NK-92 (cell line): ENCODE measurements around the gene ADGRA1.

Experiments
- DNase-seq: peaks from one replicate; lab custom pipeline; 2025; ENCODE audit not compliant: unreplicated experiment; lab: John Stamatoyannopoulos, UW

The ADGRA1 gene

GRCh38 chr10:133075346-133076137 is 12.2 kb upstream of the ADGRA1 start:
- DNase-seq, result no peak

- no peak for DNase-seq
These were observed 11.3 kb upstream of the ADGRA1 start for GRCh38 chr10:133076274-133077038.

GRCh38 chr10:133079836-133080682 is 7.7 kb upstream of the ADGRA1 start:
- no peak for DNase-seq

- no peak for DNase-seq
These were observed 7.1 kb upstream of the ADGRA1 start for GRCh38 chr10:133080683-133081040.

- DNase-seq, result no peak
These were observed 6.1 kb upstream of the ADGRA1 start for GRCh38 chr10:133081636-133082035.

GRCh38 chr10:133082685-133083421 is 4.9 kb upstream of the ADGRA1 start:
- DNase-seq, result no peak

- no peak for DNase-seq
These were observed 4.2 kb upstream of the ADGRA1 start for GRCh38 chr10:133083422-133084100.

GRCh38 chr10:133084491-133084890 is 3.2 kb upstream of the ADGRA1 start:
- no peak for DNase-seq

GRCh38 chr10:133085251-133086125 is 2.2 kb upstream of the ADGRA1 start:
- no peak for DNase-seq

GRCh38 chr10:133086247-133086646 is 1.5 kb upstream of the ADGRA1 start:
- DNase-seq, result no peak

GRCh38 chr10:133087045-133087678 is 562 bp upstream of the ADGRA1 start:
- DNase-seq, result no peak

- DNase-seq, result no peak
These were observed 643 bp downstream of the ADGRA1 start for GRCh38 chr10:133088179-133088955.

GRCh38 chr10:133088956-133089800 is 1.5 kb downstream of the ADGRA1 start:
- DNase-seq, result no peak

GRCh38 chr10:133090101-133090500 is 2.4 kb downstream of the ADGRA1 start:
- DNase-seq, result no peak

GRCh38 chr10:133090654-133091053 is 2.9 kb downstream of the ADGRA1 start:
- no peak for DNase-seq

GRCh38 chr10:133091316-133091715 is 3.6 kb downstream of the ADGRA1 start:
- no peak for DNase-seq

GRCh38 chr10:133093291-133093690 is 5.6 kb downstream of the ADGRA1 start:
- DNase-seq, result no peak
